MM.1S (cell line): ENCODE data around the gene WDR38.

Source experiments
- EZH2 ChIP-seq: fragments of 300-600 bp; sonication (generic); optimal IDR thresholded peaks from 2 replicates; pipeline ENCODE3; 2017; ENCODE audit warnings: low read depth, mild to moderate bottlenecking, antibody characterized with exemption, low read length, mixed read lengths
- TF ChIP-seq, protein P1 (sequence below): fragments of 300-600 bp; sonication (generic); IDR thresholded peaks from 2 replicates; pipeline ENCODE4 v1.5.1; 2016; ENCODE audit warnings: antibody characterized with exemption, low read length, mixed read lengths

DNA sequence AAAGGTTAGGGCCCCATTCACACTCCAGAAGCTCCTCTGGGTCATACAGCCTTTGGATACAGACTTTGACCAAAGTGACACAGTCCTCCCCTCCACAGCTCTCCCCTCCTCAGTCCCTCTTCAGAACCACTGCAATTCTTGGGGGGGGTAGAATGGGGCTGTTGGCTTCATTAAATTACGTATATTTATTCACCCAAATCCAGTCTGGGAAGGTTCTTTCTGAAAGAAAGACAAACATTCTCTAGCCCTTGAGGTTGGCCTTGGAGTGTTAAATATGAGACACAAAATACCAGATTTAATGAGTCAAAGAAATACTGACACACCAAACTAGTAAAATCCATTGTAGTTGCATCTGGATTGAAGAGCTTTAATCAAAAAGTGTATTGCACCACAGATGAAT, 24.8 kb downstream of the WDR38 start:
- TF ChIP-seq, protein P1, sequence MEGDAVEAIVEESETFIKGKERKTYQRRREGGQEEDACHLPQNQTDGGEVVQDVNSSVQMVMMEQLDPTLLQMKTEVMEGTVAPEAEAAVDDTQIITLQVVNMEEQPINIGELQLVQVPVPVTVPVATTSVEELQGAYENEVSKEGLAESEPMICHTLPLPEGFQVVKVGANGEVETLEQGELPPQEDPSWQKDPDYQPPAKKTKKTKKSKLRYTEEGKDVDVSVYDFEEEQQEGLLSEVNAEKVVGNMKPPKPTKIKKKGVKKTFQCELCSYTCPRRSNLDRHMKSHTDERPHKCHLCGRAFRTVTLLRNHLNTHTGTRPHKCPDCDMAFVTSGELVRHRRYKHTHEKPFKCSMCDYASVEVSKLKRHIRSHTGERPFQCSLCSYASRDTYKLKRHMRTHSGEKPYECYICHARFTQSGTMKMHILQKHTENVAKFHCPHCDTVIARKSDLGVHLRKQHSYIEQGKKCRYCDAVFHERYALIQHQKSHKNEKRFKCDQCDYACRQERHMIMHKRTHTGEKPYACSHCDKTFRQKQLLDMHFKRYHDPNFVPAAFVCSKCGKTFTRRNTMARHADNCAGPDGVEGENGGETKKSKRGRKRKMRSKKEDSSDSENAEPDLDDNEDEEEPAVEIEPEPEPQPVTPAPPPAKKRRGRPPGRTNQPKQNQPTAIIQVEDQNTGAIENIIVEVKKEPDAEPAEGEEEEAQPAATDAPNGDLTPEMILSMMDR, result no peak
- TF ChIP-seq EZH2, result no peak
